Stimulated activated naive CD8-positive, alpha-beta T cell treated with anti-CD3 and anti-CD28 coated beads, Interleukin-15, Interleukin-2, amounts not matched to agents 100 ng/mL and 50 ng/mL, for 24 hours (primary cell): ENCODE data around the gene MBNL2.

ENCODE experiments used
- H3K27ac Mint-ChIP-seq: one replicate; pipeline ENCODE4 v1.8.0; 2021; ENCODE audit warnings: mild to moderate bottlenecking, mixed read lengths
- H3K27me3 Mint-ChIP-seq: one replicate; pipeline ENCODE4 v1.8.0; 2021; ENCODE audit warnings: mixed read lengths
- H3K36me3 Mint-ChIP-seq: one replicate; pipeline ENCODE4 v1.8.0; 2021; ENCODE audit warnings: low read depth, mixed read lengths
- H3K4me1 Mint-ChIP-seq: one replicate; pipeline ENCODE4 v1.8.0; 2021; ENCODE audit warnings: low read depth, mixed read lengths
- H3K4me3 Mint-ChIP-seq: one replicate; pipeline ENCODE4 v1.8.0; 2021; ENCODE audit warnings: mild to moderate bottlenecking, mixed read lengths
- H3K9me3 Mint-ChIP-seq: one replicate; pipeline ENCODE4 v1.8.0; 2021; ENCODE audit warnings: mixed read lengths

The MBNL2 gene

DNA sequence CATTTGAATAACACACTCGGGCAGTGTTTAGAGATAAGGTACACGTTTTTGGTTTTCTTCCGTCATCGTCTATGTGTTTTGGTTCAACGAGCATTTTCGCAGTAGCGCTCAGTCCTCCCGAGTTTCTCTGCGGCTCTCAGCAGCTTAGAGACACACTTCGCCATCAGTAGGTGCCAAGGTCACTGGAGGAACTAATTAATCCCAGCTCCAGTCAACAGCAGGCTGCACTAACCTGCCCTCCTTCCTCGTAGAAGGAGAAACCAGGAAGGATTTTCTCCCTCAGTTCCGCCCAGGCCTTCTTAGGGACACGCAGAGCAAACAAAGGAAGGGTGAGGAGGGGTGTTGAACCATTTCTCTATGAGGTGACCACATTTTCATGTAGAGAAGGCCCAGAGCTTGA, 12.6 kb downstream of the MBNL2 start:
- Mint-ChIP-seq H3K4me3 (no peak overlapping the region), H3K4me1 (peaks cover 36% of the 10 kb centered on the region)

DNA sequence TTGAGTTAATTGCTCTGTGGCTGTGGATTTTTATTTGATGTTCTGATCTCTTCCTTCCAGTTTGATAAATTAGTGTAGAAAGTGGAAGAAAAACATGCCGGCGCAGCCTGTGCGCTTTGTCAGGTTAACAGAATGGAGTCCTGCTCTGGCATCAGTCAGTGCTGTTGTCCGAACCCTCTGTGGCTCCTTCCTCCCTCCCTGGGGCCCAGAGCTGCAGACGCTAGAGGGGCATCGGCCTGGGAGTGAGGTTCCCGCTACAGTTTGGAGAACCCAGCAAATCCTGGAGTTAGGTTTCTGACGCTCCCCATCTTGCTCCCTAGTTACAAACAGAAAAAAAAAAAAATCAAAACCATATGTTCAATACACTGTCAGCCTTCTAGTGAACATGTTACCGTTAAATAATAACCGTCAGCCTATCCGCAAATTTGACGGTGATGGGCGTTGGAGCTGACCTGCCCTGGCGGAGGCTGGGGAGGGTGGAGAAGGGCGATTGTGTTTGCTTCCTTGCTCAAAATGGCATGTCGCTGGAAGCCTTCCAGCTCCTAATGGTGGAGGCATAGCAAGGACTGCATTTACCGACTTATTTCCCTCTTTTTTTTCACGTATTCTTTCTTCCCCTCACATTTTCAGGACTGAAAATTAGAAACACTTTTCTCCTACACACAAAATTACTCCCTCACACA, 13.6 kb downstream of the MBNL2 start:
- Mint-ChIP-seq H3K4me3 (no peak overlapping the region), H3K9me3 (no peaks in the 10 kb centered on the region), H3K27ac (no peak overlapping the region), H3K36me3 (peaks cover 20% of the 10 kb centered on the region), H3K27me3 (no peaks in the 10 kb centered on the region), H3K4me1 (peaks cover 40% of the 10 kb centered on the region)

More for the DNA sequence above, 12.6 kb downstream of the MBNL2 start:
- no peaks in the 10 kb centered on the region for H3K27me3 Mint-ChIP-seq
- no peaks in the 10 kb centered on the region for H3K9me3 Mint-ChIP-seq
- peaks cover 21% of the 10 kb centered on the region for H3K36me3 Mint-ChIP-seq
- no peak overlapping the region for H3K27ac Mint-ChIP-seq

DNA sequence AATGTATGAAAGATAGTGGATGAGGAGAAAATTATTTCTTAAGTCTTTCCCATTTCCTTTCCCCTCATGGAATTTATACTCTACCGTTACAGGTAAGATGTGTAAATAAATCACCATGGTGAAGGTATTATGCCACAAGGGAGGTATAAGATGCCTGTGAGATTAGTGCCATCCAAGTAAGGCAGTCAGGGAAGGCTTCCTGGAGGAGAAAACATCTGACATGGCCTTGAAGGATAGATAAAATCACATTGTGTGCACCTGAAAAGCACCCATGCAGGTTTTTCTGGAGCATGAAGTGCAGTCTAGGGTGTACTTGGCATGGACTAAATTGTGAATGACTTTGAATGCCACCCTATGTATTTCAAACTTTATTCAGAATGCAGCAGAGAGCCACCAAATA, 15.3 kb downstream of the MBNL2 start:
- H3K36me3 Mint-ChIP-seq: peaks cover 15% of the 10 kb centered on the region
- no peaks in the 10 kb centered on the region for H3K9me3 Mint-ChIP-seq
- no peaks in the 10 kb centered on the region for H3K27me3 Mint-ChIP-seq
- peaks cover 41% of the 10 kb centered on the region for H3K4me1 Mint-ChIP-seq
- H3K27ac Mint-ChIP-seq: no peak overlapping the region
- no peak overlapping the region for H3K4me3 Mint-ChIP-seq

DNA sequence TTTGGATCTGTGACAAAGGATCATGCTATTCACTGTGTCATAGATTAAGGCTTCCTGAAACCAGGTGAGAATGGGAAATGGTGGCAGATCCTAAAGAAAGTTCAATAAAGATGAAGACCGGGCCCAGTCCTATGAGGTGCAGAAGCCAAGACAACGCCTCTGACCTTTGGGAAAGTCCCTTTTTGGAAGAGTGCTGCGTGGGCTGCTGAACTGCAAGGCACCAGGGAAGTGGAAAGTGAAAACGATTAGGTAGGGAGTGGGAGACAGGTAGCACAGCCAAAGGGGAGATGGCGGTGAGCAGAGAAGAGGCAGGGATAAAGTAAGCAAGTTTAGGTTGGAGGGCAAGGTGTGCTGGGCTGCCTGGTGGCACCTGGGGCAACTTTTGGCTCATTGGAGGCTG, 16.3 kb downstream of the MBNL2 start:
- H3K4me3 Mint-ChIP-seq: no peak overlapping the region
- H3K9me3 Mint-ChIP-seq: no peaks in the 10 kb centered on the region
- peaks cover 14% of the 10 kb centered on the region for H3K36me3 Mint-ChIP-seq
- H3K27me3 Mint-ChIP-seq: no peaks in the 10 kb centered on the region
- peaks cover 44% of the 10 kb centered on the region for H3K4me1 Mint-ChIP-seq
- H3K27ac Mint-ChIP-seq: peak overlapping the region; percentile 32

DNA sequence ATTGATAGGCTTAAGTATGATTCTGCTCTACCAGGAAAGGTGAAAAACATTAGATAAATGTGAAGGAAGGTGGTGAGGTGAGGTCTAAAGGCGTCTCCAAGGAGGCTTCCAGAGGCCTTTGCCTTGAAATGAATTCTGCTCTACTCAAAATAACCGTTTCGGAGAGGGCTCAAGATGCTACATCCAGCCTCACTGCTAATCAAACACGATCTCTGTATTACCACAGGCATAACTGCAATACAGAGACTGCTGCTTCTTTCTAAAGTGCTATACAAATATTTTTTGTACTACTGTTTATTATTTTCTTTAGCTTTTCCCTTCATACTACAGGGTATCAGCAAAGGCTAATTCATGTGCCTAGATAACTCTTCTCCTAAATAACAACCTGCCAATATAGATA, 16.8 kb downstream of the MBNL2 start:
- no peaks in the 10 kb centered on the region for H3K9me3 Mint-ChIP-seq
- peaks cover 13% of the 10 kb centered on the region for H3K36me3 Mint-ChIP-seq
- no peaks in the 10 kb centered on the region for H3K27me3 Mint-ChIP-seq
- H3K27ac Mint-ChIP-seq: peak overlapping the region; percentile 32
- no peak overlapping the region for H3K4me3 Mint-ChIP-seq
- H3K4me1 Mint-ChIP-seq: peaks cover 48% of the 10 kb centered on the region

DNA sequence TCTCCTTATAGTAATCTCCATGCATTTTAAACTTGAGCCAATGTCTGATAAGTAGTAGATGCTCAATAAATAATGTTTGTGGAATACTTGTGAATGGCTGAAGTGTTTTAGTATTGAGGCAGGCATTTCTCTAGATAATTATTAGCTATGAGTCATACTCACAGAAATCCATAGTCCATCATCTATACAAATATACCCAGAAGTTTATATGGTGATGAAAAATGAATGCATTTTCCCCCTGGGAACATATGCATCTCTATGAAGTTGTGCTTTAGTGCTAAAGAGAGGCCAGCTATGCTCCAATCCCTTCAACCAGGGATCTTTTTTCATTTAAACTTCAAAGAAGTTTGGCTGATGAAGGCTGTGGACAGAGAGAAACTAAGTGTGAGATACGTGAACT, 17.2 kb downstream of the MBNL2 start:
- no peak overlapping the region for H3K27ac Mint-ChIP-seq
- H3K27me3 Mint-ChIP-seq: no peaks in the 10 kb centered on the region
- peaks cover 10% of the 10 kb centered on the region for H3K36me3 Mint-ChIP-seq
- no peaks in the 10 kb centered on the region for H3K9me3 Mint-ChIP-seq
- peaks cover 51% of the 10 kb centered on the region for H3K4me1 Mint-ChIP-seq
- no peak overlapping the region for H3K4me3 Mint-ChIP-seq

DNA sequence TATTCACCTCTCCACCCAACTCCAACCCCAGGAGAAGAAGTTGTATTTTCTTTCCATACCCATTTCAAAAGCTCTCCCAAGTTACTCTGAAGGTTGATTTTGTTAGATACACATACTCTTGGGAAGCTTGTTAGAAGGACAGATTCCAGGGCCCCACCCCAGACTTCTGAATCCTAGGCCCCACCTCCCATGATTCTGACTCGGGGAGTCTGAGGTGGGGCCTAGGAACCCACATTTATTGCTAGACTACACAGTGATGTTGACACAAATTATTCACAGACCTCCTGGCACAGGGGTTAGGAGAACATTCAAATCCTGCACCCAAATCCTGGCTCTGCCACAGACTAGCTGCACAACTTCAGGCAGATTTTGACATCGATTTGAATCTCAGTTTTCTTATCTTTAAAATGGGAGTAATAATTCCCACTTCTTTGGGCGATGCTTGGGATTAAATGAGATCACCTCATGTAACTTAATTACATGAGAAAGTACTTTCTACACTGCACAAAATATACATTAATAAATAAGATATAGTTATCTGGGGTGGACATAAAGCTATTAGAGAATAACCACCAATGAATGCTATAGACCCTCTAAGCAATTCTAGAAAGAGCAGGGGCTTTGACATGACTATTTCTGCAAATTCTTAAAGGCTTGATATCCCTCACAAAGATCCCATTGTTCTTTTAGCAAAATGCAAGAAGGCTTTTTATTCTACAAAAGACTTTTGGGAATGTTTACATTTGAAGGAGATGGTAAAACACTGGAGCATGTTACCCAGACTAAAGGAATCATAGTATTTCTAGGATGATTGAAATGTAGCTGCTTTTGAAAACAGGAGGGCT, 18.0 kb downstream of the MBNL2 start:
- H3K27ac Mint-ChIP-seq: no peak overlapping the region
- H3K36me3 Mint-ChIP-seq: peaks cover 5% of the 10 kb centered on the region
- H3K27me3 Mint-ChIP-seq: no peaks in the 10 kb centered on the region
- H3K4me3 Mint-ChIP-seq: no peak overlapping the region
- peaks cover 51% of the 10 kb centered on the region for H3K4me1 Mint-ChIP-seq
- no peaks in the 10 kb centered on the region for H3K9me3 Mint-ChIP-seq

DNA sequence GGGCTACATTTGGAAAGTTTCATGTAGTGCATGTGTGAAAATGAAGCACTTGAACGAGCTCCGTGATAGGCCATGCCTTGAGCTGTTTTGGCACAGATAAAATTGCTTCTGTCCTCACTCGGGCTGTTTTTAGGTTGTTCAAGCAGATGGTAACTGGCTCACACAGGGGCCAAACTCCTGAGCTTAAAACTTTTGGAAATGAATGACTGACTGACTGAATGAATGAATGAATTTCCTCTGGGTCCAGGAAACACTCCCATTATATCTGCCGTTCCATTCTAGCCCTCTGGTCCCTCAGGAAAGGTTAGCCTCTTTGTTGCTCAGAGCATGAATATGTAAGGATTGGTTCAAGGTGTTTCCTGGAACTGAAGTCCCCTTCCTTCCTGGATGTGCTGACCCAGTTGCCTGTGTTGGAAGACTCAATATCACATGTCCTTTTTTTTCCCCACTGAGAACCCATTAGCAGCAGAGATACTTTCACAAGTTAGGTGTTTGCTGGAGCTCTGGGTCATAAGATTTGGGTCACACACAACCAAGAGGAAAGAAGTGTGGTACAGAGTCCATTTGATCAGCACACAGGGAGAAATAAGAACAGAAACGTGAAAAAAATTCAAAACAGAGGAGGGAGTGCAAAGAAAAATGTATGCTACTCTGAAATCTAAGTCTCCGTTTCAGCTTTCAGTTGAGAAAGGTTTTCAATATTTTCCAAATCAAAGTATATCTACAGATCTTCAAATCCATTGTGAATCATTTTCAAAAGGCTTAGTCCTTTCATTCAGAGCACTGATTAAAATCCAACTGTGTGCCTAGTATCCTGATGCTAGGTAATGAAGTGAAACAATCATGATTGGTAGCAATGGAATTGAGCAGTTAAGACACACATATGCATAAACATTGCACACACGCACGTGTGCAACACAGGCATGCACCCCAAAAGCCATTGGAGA, 18.9 kb downstream of the MBNL2 start:
- Mint-ChIP-seq H3K4me1 (peaks cover 51% of the 10 kb centered on the region), H3K4me3 (no peak overlapping the region), H3K27me3 (no peaks in the 10 kb centered on the region), H3K9me3 (no peaks in the 10 kb centered on the region), H3K27ac (no peak overlapping the region), H3K36me3 (peaks cover 5% of the 10 kb centered on the region)

DNA sequence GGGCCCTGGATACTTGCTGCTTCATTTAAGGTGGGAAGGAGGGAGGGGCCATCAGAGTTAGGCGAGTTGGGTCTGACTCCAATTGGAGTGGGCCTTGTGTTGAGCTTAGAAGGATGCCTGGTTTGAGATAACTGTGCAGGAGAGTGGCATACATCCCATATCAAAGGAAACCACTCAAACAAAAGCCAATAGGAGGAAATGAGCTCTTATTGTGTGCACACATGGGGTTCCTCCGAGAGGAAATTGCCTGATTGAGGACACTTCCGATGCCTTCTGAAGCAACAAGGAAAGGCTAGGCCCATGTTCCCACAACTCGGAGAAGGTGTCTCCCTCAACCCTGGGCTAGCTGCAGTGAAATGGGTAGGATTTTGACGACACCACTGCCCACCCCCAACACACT, 19.6 kb downstream of the MBNL2 start:
- H3K4me1 Mint-ChIP-seq: peaks cover 48% of the 10 kb centered on the region
- H3K36me3 Mint-ChIP-seq: peaks cover under 1% of the 10 kb centered on the region
- H3K27ac Mint-ChIP-seq: no peak overlapping the region
- no peaks in the 10 kb centered on the region for H3K27me3 Mint-ChIP-seq
- H3K4me3 Mint-ChIP-seq: no peak overlapping the region
- H3K9me3 Mint-ChIP-seq: no peaks in the 10 kb centered on the region

DNA sequence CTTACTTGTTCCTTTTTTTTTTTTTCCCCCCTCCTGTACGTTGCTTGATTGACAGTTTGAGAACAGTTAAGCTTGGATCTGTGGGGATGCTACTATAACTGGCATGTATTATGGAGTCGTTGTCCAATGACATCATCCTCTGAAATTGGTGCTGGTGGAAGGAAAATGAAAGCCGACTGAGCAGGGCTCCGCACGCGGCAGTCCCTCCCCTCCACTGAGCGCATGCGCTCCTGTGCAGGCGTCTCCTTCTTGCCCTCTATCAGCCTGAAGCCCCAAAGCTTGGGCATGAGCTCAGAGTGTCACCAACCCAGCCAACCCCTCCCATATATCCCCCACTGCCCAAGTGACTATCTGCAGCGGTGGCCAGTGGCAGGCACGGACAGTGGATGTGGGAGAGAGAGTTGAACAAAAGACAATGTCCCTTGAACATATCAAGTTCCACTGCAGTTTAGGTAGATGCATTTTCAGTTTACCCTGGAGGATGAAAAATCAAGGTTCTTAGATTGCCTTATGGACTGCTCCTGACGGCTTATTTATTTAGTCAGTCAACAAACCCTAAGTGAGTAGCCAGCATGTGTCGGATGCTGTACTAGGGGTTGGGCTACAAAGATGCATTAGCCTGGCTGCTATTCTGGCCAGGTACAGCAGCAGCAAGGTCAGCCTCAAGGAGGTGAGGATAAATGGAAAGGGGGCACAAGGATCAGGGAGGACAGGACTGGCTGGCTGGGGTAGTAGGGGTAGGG, 20.8 kb downstream of the MBNL2 start:
- Mint-ChIP-seq H3K4me1 (peaks cover 43% of the 10 kb centered on the region), H3K36me3 (no peaks in the 10 kb centered on the region), H3K9me3 (no peaks in the 10 kb centered on the region), H3K27me3 (no peaks in the 10 kb centered on the region), H3K4me3 (no peak overlapping the region), H3K27ac (peak overlapping the region; percentile 14)

DNA sequence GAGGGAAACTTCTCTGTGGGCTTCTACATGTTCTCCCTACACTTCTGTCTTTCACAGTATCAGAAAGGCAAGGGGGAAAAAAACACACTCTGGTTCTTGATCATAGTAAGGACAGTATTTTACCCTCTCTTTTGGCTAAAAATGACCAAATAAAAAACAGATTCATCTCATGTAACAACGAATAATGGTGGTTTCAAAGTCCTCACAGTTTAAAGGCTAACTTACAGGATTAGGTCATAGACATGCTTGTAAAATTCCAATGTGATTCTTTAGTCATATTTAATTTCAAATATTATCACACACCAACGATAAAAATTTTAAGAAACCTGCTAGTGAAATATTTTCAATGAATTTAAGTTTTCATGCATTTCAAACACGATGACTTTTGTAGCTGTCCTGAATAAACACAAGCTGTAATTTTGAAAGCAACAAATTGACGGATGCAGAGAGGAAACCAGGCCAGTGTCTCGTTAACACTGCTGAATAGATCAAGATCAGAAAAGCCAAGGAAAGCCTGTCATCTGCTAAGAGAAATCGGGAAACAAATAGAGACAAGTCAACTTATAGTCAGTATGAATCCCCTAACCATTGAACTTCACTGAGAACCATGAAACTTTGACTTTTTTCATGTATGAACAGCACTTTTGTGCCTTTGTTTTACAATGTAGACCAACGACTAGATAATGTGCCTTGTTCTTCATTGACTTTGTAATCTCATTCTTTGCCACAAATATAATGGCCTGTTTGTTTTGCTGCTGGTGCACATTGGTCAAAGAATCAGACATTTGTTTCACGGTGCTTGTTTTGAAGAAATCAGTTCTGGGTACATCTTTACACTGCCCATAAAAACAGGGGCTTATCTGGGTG, 22.0 kb downstream of the MBNL2 start:
- Mint-ChIP-seq H3K4me3 (no peak overlapping the region), H3K36me3 (no peaks in the 10 kb centered on the region), H3K9me3 (no peaks in the 10 kb centered on the region), H3K27me3 (no peaks in the 10 kb centered on the region), H3K27ac (no peak overlapping the region), H3K4me1 (peaks cover 33% of the 10 kb centered on the region)

DNA sequence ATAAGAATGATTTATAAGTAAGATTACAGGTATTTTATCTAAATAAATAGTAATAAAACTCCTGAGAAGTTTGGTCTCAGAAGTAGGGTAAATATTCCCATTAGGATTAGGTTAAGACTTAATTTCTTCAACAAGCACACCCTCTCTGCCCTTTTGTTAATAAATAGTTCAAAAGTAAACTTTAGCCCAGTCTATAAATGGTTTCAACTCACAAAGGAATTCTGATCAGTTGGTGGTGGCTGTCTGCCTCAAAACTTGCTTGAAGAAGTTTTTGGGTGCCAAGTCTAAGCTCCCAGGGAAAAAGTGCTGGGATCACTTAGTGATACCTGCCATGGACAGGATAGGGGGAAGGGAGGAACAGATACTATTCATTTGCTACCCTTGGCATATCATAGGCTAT, 22.9 kb downstream of the MBNL2 start:
- H3K27ac Mint-ChIP-seq: no peak overlapping the region
- peaks cover 36% of the 10 kb centered on the region for H3K4me1 Mint-ChIP-seq
- no peak overlapping the region for H3K4me3 Mint-ChIP-seq
- no peaks in the 10 kb centered on the region for H3K9me3 Mint-ChIP-seq
- H3K27me3 Mint-ChIP-seq: no peaks in the 10 kb centered on the region
- no peaks in the 10 kb centered on the region for H3K36me3 Mint-ChIP-seq

DNA sequence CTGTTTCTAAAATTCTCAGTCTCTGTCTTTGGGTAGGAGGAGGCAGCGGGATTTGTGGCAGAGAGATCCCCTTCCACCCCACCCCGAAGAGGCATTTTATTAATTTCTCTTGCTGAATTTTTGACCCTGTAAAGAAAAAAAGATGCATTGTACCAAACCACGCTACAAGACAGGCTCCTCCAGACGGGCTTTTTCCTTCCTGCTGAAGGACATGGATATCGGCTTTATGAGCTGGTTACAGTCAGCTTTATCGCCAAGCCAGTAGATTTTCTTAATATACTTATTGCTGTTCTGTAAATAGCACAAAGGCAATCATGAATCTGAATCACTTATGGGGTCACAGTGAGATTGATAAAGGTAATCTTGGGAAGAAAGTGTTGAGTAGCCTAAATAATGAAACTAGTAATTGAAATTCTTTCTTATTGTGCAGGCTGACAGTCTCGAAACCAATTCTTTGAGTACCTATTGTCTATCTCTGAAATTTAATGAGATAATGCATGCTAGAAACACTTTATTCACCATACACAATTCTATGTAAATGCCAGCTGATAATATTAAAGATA, 24.5 kb downstream of the MBNL2 start:
- no peaks in the 10 kb centered on the region for H3K36me3 Mint-ChIP-seq
- H3K27ac Mint-ChIP-seq: no peak overlapping the region
- H3K27me3 Mint-ChIP-seq: no peaks in the 10 kb centered on the region
- no peaks in the 10 kb centered on the region for H3K9me3 Mint-ChIP-seq
- H3K4me1 Mint-ChIP-seq: peaks cover 29% of the 10 kb centered on the region
- H3K4me3 Mint-ChIP-seq: no peak overlapping the region
